HTR-8/SVneo (cell line): ENCODE measurements around the gene TOB1.

Experiments
- DNase-seq: peaks from one replicate; pipeline ENCODE4 v3.0.0; 2011; ENCODE audit warnings: low spot score, mixed read lengths; ENCODE audit not compliant: insufficient read length
- FAIRE-seq: peaks from 2 replicates; lab custom pipeline; 2011; peaks lifted over from hg19 to GRCh38; lab: Jason Lieb, UNC

The TOB1 gene, protein sequence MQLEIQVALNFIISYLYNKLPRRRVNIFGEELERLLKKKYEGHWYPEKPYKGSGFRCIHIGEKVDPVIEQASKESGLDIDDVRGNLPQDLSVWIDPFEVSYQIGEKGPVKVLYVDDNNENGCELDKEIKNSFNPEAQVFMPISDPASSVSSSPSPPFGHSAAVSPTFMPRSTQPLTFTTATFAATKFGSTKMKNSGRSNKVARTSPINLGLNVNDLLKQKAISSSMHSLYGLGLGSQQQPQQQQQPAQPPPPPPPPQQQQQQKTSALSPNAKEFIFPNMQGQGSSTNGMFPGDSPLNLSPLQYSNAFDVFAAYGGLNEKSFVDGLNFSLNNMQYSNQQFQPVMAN

DNA sequence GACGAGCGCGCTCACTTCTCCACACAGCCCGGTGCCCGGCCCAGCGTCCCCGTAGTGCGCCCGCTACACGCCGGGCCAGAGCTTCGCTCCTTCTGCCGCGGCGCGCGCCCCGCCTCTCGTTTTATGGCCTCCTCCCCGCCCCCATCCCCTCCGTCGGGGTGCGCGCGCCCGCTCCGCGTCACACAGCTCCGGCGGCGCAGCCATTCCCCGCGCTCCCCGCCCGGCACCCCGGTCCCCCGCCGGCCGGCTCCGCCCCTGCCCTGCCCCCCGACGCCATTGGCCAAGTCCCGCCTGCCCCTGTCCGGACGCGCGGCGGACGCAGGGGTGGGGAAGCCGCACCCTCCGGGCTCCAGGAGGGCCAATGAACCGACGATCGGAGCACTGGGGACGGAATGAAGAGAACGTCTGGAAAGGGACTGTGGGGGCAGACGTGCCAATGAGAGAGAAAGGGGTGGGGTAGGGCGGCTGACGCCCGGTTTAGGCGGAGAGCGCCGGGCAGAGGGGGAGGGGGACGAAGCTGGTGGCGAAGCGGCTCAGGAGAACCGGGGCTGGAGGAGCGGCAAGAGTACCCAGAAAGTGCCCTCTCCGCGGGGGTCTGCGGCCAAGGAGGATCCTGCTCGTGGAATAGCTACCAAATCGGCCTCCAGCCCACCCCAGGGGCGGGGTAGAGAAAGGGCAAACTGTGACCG, at the start of gene TOB1:
TOB1 (minus strand) TSS at position 94 of the 689 bp plus-strand sequence. CDS start 2,337 bp downstream, outside the sequence.
- peak; percentile 99 for FAIRE-seq
- DNase-seq = peak; percentile 95

DNA sequence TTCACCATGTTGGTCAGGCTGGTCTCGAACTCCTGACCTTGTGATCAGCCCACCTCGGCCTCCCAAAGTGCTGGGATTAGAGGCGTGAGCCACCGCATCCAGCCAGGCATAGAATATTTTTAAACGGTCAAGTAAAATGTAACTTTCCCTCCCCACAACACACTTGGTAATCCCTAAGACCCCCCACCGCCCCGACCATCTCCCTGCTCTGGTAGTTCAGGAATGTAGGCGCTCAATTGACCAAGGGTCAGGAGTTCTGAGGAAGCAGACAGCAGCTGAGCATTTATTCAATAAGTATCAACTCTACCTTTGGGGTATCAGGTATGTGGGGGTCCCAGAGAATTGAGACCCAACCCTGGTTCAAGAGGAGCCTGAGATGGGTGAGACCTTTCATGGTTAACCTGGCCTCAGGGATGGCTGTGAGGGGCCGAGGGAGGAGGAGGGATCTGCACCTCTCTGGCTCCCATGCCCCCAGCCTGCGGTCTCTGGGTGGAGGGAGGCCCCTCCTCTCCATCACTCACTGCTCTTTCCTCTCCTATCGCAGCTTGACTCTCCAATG, 48.4 kb upstream of the TOB1 start:
- DNase-seq = no peak
- no peak for FAIRE-seq

DNA sequence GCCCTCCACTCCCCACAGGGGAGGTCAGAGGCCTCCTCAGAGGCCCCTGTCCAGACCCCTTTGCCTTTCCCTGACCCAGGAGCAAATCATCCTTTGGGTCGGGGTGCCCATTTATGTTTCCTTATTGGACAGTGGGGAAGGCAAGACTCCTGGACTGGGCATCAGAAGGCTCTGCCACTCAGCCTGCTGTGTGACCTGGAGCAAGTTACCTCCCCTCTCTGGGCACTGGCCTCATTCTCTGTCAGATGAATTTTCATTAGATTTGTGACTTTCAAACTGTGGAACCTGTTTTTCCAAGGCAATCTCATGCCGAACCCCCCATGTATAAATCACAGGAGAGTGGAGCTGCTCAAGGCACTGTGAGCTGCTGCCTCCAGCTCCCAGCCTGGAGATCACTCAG, 47.0 kb upstream of the TOB1 start:
- DNase-seq = no peak

DNA sequence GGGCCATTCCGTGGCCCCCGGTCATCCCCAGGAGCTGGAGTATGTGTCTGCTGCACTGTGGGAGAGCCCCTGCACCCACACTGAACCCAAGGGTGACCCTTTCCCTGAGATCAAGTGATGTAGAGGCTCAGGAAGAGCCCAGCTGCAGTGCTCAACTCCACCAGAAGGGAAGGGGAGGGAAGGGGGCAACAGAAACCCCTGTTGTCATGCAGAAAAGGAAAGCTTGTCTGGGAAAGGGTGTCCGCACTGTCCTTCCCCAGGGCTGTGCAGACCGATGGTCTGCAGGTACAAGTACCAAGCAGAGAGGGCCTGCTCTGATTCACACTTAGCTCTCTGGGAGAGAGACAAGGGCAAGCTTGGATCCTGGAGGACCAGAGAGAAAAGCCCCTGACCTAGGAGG, 45.7 kb upstream of the TOB1 start:
- FAIRE-seq (no peak), DNase-seq (no peak)

More for the DNA sequence above, 47.0 kb upstream of the TOB1 start:
- FAIRE-seq = no peak

DNA sequence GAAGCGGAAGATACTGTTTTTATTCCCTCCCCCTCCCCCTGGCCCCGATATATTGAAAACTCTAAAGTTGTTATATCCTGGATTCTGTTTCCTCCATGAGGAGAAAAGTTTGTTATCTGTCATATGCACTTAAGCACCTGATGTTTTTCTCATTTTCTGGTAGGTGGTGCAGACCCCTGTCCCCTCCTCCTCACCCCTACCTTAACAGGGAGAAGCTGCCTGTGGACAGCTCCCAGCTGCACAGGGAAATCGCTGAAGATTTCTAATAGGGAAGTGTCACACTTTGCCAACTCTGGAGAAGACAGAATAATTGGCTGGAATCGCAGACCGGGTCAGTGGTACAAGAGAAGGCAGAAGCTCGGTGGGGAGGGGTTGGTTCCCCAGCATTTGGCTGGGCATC, 45.3 kb upstream of the TOB1 start:
- FAIRE-seq = no peak

DNA sequence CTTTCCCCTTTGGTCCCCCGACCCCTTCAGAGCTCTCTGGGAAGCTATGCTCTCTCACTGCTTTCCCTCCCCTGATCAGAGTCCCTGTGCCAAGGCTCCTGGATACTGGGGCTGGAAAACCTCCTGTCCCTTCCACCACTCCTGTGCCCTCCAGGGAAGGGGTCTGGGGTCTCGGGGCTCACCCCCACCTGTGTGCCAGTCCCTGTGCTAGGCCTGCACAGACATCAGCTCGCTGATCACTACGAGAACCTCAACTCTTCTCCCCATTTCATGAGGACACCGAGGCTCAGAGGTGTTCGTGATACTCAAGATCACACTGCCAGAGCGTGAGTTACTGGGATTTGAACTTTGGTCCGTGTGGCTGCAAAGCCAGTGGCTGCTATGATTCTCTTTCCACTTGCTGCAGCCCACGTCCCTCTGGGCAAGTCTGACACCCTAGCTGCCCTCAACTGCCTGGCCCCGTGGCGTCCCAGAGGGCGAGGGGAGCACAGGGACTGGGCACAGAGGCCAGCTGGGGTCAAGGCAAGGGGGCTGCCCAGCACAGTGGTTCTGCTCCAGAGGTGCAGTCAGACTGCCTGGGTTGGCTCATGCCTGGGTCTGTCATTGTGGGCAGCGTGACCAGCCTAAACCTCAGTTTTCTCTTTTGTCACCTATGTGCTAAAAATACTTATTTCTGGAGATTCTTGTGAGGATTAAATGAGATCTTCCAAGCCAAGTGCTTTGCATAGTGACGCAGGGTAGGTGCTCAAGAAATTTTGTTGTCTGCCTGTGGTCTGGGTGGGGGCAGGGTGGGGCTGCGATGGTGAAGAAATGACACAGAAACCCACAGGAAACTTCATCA, 43.8 kb upstream of the TOB1 start:
- DNase-seq = no peak
- FAIRE-seq = no peak

More for the DNA sequence above, 45.3 kb upstream of the TOB1 start:
- no peak for DNase-seq

DNA sequence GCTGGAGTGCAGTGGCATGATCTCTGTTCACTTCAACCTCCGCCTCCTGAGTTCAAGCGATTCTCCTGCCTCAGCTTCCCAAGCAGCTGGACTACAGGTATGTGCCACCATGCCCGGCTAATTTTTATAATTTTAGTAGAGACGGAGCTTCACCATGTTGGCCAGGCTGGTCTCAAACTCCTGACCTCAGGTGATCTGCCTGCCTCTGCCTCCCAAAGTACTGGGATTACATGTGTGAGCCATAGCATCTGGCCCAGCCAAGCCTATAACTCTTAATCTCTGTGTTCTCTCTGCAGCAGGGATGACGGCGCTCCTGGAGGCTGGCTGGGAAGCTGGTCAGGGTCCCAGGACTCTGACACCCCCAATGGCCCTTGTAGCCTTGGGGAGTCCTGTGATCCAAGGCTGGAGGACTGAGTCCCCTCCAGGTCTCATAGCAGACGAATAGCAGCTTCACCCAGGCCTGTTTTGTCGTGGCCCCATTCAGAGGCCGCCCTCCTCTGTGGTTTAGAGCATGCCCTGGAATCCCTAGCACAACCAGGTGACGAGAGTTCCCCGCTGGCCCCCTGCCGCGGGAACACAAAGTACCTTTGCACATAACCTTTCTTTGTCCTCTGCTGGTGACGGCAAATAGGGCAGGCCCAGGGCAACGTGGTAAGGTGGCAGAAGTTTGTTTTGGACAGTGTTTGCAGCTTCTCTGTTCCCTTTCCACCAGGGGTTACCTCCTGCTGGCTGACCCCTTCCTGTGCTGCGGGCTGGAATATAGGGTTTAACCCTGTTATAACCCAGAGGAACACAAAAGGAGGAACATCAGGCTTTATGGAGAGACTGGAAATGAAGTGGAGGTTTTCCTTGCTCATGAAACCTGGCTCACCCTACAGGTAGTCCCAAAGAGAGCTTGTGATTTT, 43.0 kb upstream of the TOB1 start:
- DNase-seq = no peak
- no peak for FAIRE-seq

DNA sequence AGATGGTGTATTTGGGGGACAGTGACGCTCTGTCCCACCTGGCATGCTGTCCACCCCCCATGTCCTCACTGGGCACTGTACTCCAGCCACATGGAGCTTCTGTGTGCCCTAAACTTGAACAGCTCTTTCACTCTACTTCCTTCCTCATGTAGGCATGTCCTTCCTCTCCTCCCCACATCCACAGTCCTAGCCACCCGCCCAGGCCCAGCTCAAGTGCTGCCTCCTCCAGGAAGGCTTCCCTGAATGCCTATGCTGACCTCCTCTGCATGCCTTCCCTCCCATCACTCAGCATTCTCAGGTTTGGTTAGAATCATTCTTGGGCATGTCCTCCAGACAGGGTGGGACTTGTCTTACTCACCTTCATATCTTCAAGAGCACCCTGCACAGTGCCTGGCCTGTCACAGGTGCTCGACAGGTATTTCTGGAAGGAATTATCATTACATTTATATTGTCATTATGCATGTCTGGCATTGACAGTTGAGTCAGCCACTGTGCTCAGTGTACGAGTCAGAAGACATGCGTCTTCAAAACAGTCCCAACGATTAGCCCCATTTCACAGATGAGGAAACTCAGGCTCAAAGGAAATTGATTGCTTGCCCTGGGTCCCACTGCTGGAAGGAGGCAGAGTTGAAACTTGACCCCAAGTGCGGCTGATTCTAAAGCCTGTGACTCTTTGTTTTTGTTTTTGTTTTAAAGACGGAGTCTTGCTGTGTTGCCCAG, 42.1 kb upstream of the TOB1 start:
- FAIRE-seq (peak; percentile 52), DNase-seq (no peak)

DNA sequence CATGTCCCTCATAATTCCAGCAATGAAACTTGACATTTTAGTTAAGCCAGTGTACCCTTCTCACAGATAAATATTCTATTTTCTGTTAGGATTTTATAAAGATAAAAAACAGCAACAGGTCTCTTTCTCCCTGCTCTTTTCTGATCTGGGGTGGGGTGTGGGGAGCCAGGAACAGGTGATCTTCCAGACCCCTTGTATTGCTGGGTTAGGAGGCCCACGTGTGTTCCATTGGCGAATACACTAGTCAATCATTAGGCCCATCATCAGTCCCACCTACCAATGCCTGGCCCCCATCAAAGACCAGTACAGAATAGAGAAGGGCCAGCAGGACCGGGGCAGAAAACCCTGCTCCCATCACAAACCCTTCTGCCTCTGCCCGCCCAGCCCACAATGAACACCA, 40.3 kb upstream of the TOB1 start:
- FAIRE-seq (no peak), DNase-seq (no peak)

DNA sequence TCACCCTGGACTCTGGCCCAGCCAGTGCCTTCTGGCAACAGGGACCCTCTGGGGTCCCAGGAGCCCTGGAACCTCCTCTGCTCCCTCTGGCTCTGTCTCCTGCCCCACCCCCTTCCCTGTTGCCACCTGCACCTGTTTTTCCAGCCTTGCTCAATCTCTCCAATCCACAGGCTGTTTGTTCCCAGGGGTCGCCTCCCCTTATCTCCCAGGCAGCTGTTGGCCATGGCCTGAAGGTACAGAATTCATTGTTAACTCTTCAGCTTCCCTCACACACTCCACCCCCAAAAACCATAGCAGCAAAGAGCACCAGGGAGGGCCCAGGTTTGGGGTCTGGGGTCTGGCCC, 39.3 kb upstream of the TOB1 start:
- no peak for FAIRE-seq
- DNase-seq = no peak

DNA sequence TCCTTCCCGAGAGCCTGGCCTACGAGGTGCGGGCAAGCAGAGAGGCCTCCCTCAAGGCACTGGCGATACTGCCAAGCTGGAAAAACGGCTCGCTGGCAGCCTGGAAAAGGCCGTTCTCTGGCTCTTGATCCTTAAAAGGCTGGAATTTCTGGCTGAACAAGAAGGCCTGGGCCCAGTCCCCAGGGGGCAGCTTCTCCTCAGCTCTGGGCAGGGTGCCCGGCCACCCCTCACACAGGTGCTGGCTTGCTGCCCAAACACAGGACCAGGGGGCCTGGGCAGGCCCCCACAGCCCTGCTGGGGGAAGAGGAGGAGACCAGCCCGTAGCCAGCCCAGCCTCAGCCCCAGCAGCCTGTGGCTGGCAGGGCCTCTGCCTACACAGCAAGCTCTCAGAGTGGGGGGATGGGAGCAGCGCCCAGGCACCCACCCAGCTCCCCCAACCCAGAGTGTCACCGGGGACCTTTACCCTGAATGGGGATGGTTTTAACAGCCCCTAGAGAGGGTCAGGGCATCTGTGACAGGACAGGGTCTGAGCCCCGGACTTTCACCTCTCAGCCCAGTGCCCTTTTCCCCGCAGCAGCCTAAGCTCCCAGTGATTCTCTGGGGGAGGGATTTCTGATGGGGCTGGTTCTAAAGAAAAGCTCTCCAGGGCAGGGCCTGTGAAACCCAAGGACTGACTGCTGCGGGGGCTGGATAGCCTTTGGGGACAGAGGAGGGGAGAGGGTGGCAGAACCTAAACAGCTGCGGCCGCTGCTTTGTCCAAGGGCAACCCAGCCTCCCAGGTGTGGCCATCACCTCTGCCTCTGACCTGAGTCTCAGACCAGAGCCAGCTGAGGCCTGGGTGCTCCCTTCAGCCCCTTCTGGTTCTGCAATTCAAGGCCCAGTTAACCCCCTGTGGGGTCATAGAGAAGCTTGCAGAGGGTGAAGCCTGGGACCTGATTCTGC, 38.6 kb upstream of the TOB1 start:
- DNase-seq (no peak), FAIRE-seq (no peak)

DNA sequence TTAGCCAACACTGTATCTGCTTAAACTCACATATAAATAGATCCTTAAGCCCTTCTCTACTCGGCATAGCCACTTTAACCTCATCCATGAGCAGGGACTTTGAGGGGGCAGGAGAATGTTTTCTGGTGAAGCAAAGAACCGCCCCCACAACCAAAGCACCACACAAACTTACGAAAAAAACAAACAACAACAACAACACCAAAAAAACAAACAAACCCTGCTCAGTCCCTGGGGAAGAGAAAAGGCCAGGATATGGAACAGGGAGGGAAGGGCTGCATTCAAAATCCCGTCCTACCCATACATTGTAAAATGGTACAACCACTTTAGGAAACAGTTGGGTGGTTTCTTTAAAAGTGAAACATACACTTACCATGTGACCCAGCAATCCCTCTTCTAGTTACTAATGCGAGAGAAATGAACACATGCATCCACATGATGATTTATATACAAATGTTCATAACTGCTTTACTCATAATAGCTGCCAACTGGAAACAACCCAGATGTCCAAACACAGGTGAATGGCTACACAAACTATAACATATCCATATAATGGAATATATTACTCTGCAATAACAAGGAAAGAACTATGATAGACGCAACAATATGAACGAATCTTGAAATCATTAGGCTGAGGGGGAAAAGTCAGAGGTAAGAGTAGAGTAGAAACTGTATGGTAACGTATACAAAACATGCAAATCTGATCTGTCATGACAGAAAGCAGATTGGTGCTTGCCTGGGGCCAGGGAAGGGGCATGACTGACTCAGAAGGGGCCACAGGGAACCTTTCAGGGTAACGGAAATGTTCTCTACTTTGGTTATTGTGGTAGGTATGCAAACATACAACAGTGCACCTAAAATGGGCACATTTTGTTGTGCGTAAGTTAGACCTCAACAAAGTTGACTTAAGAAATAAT, 37.7 kb upstream of the TOB1 start:
- peak; percentile 23 for FAIRE-seq
- no peak for DNase-seq

DNA sequence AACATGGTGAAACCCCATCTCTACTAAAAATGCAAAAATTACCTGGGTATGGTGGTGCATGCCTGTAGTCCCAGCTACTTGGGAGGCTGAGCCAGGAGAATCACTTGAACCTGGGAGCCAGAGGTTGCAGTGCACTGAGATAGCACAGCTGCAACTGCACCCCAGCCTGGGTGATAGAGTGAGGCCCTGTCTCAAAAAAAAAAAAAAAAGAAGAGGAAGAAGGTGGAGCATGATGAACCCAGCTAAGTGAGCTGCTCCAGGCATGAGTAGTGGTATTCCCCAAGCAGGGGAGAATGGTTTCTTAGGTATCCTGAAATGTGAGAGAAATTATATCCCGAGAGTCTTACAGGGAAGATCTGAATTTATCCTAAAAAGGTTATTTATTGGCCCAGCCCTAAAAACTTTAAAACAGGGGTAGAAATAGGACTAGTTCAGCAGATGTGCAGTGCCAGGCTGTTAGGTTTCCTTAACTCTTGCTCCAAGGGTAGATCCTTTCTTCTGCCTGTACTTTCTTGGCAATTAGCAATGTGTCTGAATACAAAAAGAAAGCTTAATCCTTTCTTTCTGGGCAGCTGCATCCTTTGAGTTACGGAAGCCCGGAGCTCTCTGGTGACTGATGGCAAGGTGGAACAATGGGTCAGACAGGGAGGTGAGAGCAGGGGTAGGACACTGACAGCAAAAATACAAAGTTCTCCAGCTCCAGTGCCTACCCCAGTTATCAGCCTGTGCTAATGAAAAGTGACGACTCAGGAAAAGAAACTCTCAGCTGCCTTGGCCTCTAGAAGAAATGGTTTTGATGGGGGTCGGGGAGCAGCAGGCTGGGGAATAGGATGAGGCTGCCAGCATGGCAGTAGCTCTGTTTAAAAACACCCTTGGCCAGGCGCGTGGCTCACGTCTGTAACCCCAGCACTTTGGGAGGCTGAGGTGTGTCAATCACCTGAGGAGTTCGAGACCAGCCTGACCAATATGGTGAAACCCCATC, 36.5 kb upstream of the TOB1 start:
- FAIRE-seq = no peak
- DNase-seq = no peak

DNA sequence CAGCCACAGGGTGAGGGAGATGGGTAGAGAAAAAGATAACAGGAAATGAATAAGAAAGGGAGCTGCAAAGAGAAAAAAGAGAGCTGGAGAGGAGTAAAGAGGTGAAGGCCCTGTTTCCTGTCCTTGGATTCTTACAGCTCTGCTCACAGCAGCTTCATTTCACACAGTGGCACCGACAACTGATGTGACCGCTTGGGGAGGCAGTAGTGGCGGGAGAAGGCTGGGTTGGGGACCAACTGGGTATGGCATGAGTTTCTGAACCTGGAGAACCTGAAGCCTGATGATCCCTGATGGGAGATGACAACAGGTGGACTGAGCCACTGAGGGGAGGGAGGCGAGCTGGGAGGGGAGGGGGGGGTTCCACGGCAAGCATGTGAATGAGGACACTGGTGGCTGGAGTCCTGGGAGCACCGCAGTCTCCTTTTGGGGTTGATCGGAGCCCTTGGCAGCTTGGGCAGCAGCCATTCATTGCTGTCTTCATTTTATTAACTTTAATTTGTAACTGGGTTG, 34.3 kb upstream of the TOB1 start:
- DNase-seq = no peak
- FAIRE-seq = no peak

DNA sequence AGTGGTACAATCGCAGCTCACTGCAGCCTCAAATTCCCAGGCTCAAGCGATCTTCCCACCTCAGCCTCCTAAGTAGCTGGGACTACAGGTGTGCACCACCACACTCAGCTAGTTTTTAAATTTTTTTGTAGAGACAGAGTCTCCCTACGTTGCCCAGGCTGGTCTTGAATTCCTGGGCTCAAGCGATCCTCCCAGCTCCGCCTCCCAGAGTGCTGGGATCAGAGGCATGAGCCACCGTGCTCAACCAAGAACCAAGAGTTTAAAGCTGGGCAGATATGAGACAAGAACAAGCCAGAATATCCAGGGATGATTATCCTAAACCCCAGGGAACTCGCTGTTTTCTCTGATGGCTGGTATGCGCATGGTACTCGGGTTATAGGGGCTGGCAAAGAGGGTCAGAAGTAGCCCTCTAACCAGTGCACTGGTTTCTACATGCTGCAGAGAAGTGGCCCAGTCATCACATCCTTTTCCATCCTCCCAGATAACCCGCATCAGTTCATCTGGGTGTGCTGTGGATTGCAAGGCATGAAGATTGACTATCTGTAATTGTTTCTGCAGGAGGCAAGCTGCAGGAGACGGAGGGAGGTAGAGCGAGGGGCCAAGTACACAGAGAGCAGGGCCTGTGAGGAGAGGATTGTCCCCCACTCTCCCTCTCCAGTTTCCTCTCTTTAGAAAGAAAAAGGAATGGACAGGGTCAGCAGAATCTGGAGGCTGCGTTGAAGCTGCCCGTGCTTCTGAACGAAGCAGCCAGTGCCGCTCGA, 33.6 kb upstream of the TOB1 start:
- no peak for FAIRE-seq
- DNase-seq = no peak
